IMR-90 (cell line): ENCODE measurements around the gene CASK.

ENCODE experiments used
- BHLHE40 ChIP-seq: fragments of 150-350 bp; IDR thresholded peaks from 2 replicates; pipeline ENCODE4 v1.6.1; 2016; ENCODE audit warnings: mild to moderate bottlenecking, low read depth, low read length
- CHD1 ChIP-seq: IDR thresholded peaks from 2 replicates; pipeline ENCODE4 v1.6.1; 2012; ENCODE audit warnings: low read depth, low read length, improper control_type of control experiment
- ELK1 ChIP-seq: fragments of 150-350 bp; IDR thresholded peaks from 2 replicates; pipeline ENCODE4 v1.6.1; 2016; ENCODE audit warnings: low read depth, mild to moderate bottlenecking, low read length, moderate library complexity, borderline replicate concordance
- FOS ChIP-seq: fragments of 150-350 bp; IDR thresholded peaks from 2 replicates; pipeline ENCODE4 v1.6.1; 2016; ENCODE audit warnings: low read depth, low read length
- MAFK ChIP-seq: IDR thresholded peaks from 2 replicates; pipeline ENCODE4 v1.6.1; 2012; ENCODE audit warnings: low read depth, low read length, improper control_type of control experiment
- MXI1 ChIP-seq: IDR thresholded peaks from 2 replicates; pipeline ENCODE4 v1.6.1; 2012; ENCODE audit warnings: low read depth, mild to moderate bottlenecking, low read length, moderate library complexity, borderline replicate concordance
- POLR2A ChIP-seq: IDR thresholded peaks from 2 replicates; pipeline ENCODE4 v1.6.1; 2012; ENCODE audit warnings: mild to moderate bottlenecking, low read depth, low read length
- RAD21 ChIP-seq: IDR thresholded peaks from 2 replicates; pipeline ENCODE4 v1.6.1; 2012; ENCODE audit warnings: low read length, improper control_type of control experiment
- RCOR1 ChIP-seq: IDR thresholded peaks from 2 replicates; pipeline ENCODE4 v1.6.1; 2012; ENCODE audit warnings: mild to moderate bottlenecking, low read length, improper control_type of control experiment; ENCODE audit not compliant: insufficient replicate concordance
- TF ChIP-seq, protein P1 (sequence below): conservative IDR thresholded peaks from 2 replicates; pipeline ENCODE4 v1.5.1; 2012; ENCODE audit warnings: mild to moderate bottlenecking, low read depth, low read length, improper control_type of control experiment
- TF ChIP-seq, protein P2 (sequence below): fragments of 150-350 bp; IDR thresholded peaks from 2 replicates; pipeline ENCODE4 v1.6.1; 2017; ENCODE audit warnings: mild to moderate bottlenecking, antibody characterized with exemption, low read length, low read depth

- TF ChIP-seq ELK1 (no peak), BHLHE40 (no peak), FOS (no peak), CHD1 (no peak), POLR2A (no peak), RAD21 (no peak), MAFK (no peak), RCOR1 (no peak), MXI1 (no peak)
- TF ChIP-seq, protein P1, sequence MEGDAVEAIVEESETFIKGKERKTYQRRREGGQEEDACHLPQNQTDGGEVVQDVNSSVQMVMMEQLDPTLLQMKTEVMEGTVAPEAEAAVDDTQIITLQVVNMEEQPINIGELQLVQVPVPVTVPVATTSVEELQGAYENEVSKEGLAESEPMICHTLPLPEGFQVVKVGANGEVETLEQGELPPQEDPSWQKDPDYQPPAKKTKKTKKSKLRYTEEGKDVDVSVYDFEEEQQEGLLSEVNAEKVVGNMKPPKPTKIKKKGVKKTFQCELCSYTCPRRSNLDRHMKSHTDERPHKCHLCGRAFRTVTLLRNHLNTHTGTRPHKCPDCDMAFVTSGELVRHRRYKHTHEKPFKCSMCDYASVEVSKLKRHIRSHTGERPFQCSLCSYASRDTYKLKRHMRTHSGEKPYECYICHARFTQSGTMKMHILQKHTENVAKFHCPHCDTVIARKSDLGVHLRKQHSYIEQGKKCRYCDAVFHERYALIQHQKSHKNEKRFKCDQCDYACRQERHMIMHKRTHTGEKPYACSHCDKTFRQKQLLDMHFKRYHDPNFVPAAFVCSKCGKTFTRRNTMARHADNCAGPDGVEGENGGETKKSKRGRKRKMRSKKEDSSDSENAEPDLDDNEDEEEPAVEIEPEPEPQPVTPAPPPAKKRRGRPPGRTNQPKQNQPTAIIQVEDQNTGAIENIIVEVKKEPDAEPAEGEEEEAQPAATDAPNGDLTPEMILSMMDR, result no peak
- TF ChIP-seq, protein P2, sequence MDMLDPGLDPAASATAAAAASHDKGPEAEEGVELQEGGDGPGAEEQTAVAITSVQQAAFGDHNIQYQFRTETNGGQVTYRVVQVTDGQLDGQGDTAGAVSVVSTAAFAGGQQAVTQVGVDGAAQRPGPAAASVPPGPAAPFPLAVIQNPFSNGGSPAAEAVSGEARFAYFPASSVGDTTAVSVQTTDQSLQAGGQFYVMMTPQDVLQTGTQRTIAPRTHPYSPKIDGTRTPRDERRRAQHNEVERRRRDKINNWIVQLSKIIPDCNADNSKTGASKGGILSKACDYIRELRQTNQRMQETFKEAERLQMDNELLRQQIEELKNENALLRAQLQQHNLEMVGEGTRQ, result no peak
These were observed 245.9 kb downstream of the CASK start for GRCh38 chrX:41677183-41678060.
